IMR-90 (cell line): ENCODE results near the gene ARAP1. TPM values are rescaled to one million over a fixed set of nuclear protein-coding genes. Genes with fewer than 3 reads are reported as not detected.

Experiments used
- CTCF ChIP-seq: conservative IDR thresholded peaks from 2 replicates; pipeline ENCODE4 v1.5.1; 2012; ENCODE audit warnings: mild to moderate bottlenecking, low read depth, low read length, improper control_type of control experiment
- RAD21 ChIP-seq: IDR thresholded peaks from 2 replicates; pipeline ENCODE4 v1.6.1; 2012; ENCODE audit warnings: low read length, improper control_type of control experiment
- RCOR1 ChIP-seq: IDR thresholded peaks from 2 replicates; pipeline ENCODE4 v1.6.1; 2012; ENCODE audit warnings: mild to moderate bottlenecking, low read length, improper control_type of control experiment; ENCODE audit not compliant: insufficient replicate concordance
- SMC3 ChIP-seq: fragments of 150-350 bp; IDR thresholded peaks from 2 replicates; pipeline ENCODE4 v1.6.1; 2016; ENCODE audit warnings: low read depth, mild to moderate bottlenecking, antibody characterized with exemption, low read length, moderate library complexity
- polyA plus RNA-seq, 3 experiments: library from polyadenylated mRNA; depleted of rRNA; stranded (reverse); fragments of >200 nt; gene quantifications; 2 replicates each; pipeline ENCODE4 v1.2.3, GENCODE V29; 2012; ENCODE audit warnings: low replicate concordance in 1 of 3
- total RNA-seq: library from RNA; depleted of rRNA; stranded (reverse); fragments of >200 nt; gene quantifications from 2 replicates; pipeline ENCODE4 v1.2.3, GENCODE V29; 2012

Gene ARAP1
- total and polyA plus RNA-seq, 2 of the 4 experiments (the other 2 are of a cell fraction), result 37.6 to 63.1 TPM

GRCh38 chr11:72781313-72782080 lies 29.3 kb upstream of the ARAP1 start (continued):
- no peak for TF ChIP-seq RAD21
- no peak for TF ChIP-seq SMC3
- no peak for TF ChIP-seq CTCF
- TF ChIP-seq RCOR1, result no peak
